DMS153 (cell line): Measurements from ENCODE around the gene CLEC2D.
"Not testable (repeated sequence)": the region's sequence is repeated elsewhere in the genome, so short reads cannot be mapped to it uniquely, and the experiment has no call there.

Experiments used
- DNase-seq: peaks from one replicate; lab custom pipeline; 2025; lab: John Stamatoyannopoulos, UW

CLEC2D gene

GRCh38 chr12:9729082-9729481, 59.6 kb downstream of the CLEC2D start:
- DNase-seq, result no peak

GRCh38 chr12:9730011-9730410, 60.5 kb downstream of the CLEC2D start:
- DNase-seq, result no peak

- DNase-seq, result no peak
Measured at GRCh38 chr12:9730591-9730990, 61.1 kb downstream of the CLEC2D start.

- DNase-seq, result no peak
Measured at GRCh38 chr12:9731393-9731792, 61.9 kb downstream of the CLEC2D start.

- no peak for DNase-seq
Measured at GRCh38 chr12:9731797-9732196, 62.3 kb downstream of the CLEC2D start.

- no peak for DNase-seq
Measured at GRCh38 chr12:9732921-9733461, 63.5 kb downstream of the CLEC2D start, which contains the start of gene CLECL1. Gene CLECL1, minus strand, starts transcription at chr12:9733097.

GRCh38 chr12:9735601-9736000, 66.1 kb downstream of the CLEC2D start:
- no peak for DNase-seq

- no peak for DNase-seq
Measured at GRCh38 chr12:9736936-9737705, 67.6 kb downstream of the CLEC2D start.

GRCh38 chr12:9738905-9739304, 69.4 kb downstream of the CLEC2D start:
- DNase-seq, result not testable (repeated sequence)

- not testable (repeated sequence) for DNase-seq
Measured at GRCh38 chr12:9739404-9740105, 70.0 kb downstream of the CLEC2D start.

- no peak for DNase-seq
Measured at GRCh38 chr12:9740106-9740750, 70.7 kb downstream of the CLEC2D start.

- DNase-seq, result no peak
Measured at GRCh38 chr12:9741726-9742125, 72.2 kb downstream of the CLEC2D start.

GRCh38 chr12:9742661-9743060, 73.1 kb downstream of the CLEC2D start:
- DNase-seq, result no peak

GRCh38 chr12:9745199-9745598, 75.7 kb downstream of the CLEC2D start:
- DNase-seq, result no peak
